Parathyroid adenoma (tissue), 2 donors: ENCODE results near the gene AATK.

Experiments used
- H2AFZ ChIP-seq: fragments of 300-600 bp; sonication (generic); one replicate; pipeline ENCODE4 v1.7.0; 2017; ENCODE audit warnings: antibody characterized with exemption, mild to moderate bottlenecking
- H3K27ac ChIP-seq: fragments of 300-600 bp; sonication (generic); one replicate; pipeline ENCODE4 v1.7.0; 2017
- H3K27me3 ChIP-seq: fragments of 300-600 bp; sonication (generic); one replicate; pipeline ENCODE4 v1.7.0; 2017; ENCODE audit warnings: low read length; ENCODE audit not compliant: control insufficient read depth, insufficient read depth
- H3K36me3 ChIP-seq: fragments of 300-600 bp; sonication (generic); one replicate; pipeline ENCODE4 v1.7.0; 2017; ENCODE audit warnings: low read length; ENCODE audit not compliant: control insufficient read depth, insufficient read depth
- H3K4me1 ChIP-seq: fragments of 300-600 bp; sonication (generic); one replicate; pipeline ENCODE4 v1.7.0; 2017; ENCODE audit warnings: control low read depth
- H3K4me2 ChIP-seq: fragments of 300-600 bp; sonication (generic); one replicate; pipeline ENCODE4 v1.7.0; 2017; ENCODE audit warnings: low read length
- H3K4me3 ChIP-seq: fragments of 300-600 bp; sonication (generic); one replicate; pipeline ENCODE4 v1.7.0; 2017; ENCODE audit warnings: low read depth, low read length
- H3K79me2 ChIP-seq: fragments of 300-600 bp; sonication (generic); one replicate; pipeline ENCODE4 v1.7.0; 2017; ENCODE audit warnings: control low read depth
- H3K9ac ChIP-seq: fragments of 300-600 bp; sonication (generic); one replicate; pipeline ENCODE4 v1.7.0; 2017; ENCODE audit warnings: mild to moderate bottlenecking
- H3K9me3 ChIP-seq: fragments of 300-600 bp; sonication (generic); one replicate; pipeline ENCODE4 v1.7.0; 2017; ENCODE audit warnings: low read length; ENCODE audit not compliant: control insufficient read depth
- CTCF ChIP-seq: fragments of 300-600 bp; sonication (generic); IDR thresholded peaks from one replicate; pipeline ENCODE4 v1.7.0; 2017; ENCODE audit warnings: antibody characterized with exemption, mild to moderate bottlenecking
- donor health status: primary hyperparathyroidism.

AATK gene

DNA sequence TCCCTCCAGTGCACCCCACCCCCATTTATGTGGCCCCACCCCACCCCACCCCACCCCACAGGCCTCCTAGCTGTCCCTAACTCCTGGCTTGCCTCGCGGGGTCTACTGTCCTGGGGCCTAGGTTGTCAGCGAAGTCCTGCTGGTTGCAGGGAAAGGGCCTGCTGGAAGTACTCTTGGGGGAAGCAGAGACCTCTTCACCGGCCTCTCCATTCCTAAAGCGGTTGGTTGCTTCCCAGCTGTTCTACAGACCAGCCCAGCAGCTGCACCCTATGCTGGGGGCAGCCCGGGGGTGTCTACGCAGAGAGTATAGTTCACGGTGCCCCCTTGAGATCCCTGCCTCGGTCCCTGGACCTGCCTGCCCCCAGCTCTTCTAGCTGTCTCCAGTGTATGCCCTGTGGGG lies 74.9 kb downstream of the AATK start:
- no peak overlapping the region for H2AFZ ChIP-seq
- no peaks in the 10 kb centered on the region for H3K27me3 ChIP-seq
- no peaks in the 10 kb centered on the region for H3K4me1 ChIP-seq
- no peak overlapping the region for H3K27ac ChIP-seq
- H3K9ac ChIP-seq = no peak overlapping the region
- no peaks in the 10 kb centered on the region for H3K79me2 ChIP-seq
- no peaks in the 10 kb centered on the region for H3K9me3 ChIP-seq
- no peak overlapping the region for H3K4me3 ChIP-seq
- TF ChIP-seq CTCF = no peak
- no peak overlapping the region for H3K4me2 ChIP-seq
- H3K36me3 ChIP-seq = no peaks in the 10 kb centered on the region

- no peak overlapping the region for H3K4me2 ChIP-seq
- H3K4me3 ChIP-seq = no peak overlapping the region
- H3K36me3 ChIP-seq = no peaks in the 10 kb centered on the region
- no peaks in the 10 kb centered on the region for H3K27me3 ChIP-seq
- H3K9me3 ChIP-seq = no peaks in the 10 kb centered on the region
- H3K4me1 ChIP-seq = no peaks in the 10 kb centered on the region
- no peaks in the 10 kb centered on the region for H3K79me2 ChIP-seq
- no peak overlapping the region for H3K9ac ChIP-seq
- H3K27ac ChIP-seq = no peak overlapping the region
- no peak for TF ChIP-seq CTCF
- no peak overlapping the region for H2AFZ ChIP-seq
Observed at GRCh38 chr17:81090361-81091136, 75.5 kb downstream of the AATK start.

DNA sequence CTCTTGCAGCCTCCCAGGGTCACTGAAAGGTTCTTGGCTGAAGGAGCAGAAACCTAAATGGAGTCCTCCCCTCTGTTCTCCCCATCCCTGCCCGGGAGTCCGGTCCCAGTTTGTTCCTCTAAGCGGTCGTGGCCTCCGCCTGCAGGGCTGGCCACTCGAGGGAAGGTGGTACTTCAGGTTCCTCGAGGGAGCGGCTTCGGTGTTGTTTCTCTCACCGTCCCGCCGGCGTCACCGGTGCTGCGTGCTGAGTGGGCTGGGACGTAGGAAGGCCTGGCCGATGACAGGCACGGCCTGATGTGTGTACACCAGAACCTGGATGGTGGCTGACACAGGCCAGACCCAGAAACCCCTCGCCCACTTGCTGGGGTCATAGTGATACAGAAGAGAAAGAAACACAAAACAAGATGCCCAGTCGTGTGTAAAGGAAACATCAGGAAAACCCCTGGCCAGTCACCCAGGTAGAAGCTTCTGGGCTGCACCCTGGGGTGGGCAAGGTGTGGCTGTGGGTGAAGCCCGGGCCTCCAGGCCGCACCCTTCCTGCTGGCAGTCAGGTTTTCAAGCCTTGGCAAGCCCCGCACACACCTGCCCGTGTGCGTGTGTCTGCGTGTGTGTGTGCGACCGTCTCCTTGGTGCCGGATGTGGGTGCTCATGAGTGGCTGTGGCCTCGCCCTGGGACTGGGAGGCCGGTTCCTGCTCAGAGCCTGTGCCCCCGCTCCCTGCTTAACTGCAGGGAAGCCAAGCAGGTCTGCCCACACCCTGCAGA lies 79.1 kb downstream of the AATK start:
- TF ChIP-seq CTCF = no peak
- H3K36me3 ChIP-seq = no peaks in the 10 kb centered on the region
- no peak overlapping the region for H2AFZ ChIP-seq
- no peak overlapping the region for H3K4me3 ChIP-seq
- H3K79me2 ChIP-seq = peaks cover 2% of the 10 kb centered on the region
- no peak overlapping the region for H3K4me2 ChIP-seq
- no peak overlapping the region for H3K27ac ChIP-seq
- no peaks in the 10 kb centered on the region for H3K27me3 ChIP-seq
- H3K9me3 ChIP-seq = no peaks in the 10 kb centered on the region
- H3K9ac ChIP-seq = no peak overlapping the region
- H3K4me1 ChIP-seq = peaks cover 8% of the 10 kb centered on the region

- peaks cover 2% of the 10 kb centered on the region for H3K79me2 ChIP-seq
- no peak overlapping the region for H3K4me2 ChIP-seq
- no peaks in the 10 kb centered on the region for H3K9me3 ChIP-seq
- no peaks in the 10 kb centered on the region for H3K36me3 ChIP-seq
- H3K4me1 ChIP-seq = peaks cover 8% of the 10 kb centered on the region
- no peaks in the 10 kb centered on the region for H3K27me3 ChIP-seq
- H3K4me3 ChIP-seq = no peak overlapping the region
- no peak overlapping the region for H2AFZ ChIP-seq
- H3K9ac ChIP-seq = no peak overlapping the region
- TF ChIP-seq CTCF = no peak
- H3K27ac ChIP-seq = no peak overlapping the region
Observed at GRCh38 chr17:81085420-81085911, 80.6 kb downstream of the AATK start.
